ENCODE results near the gene MND1.

Gene MND1

GRCh38 chr4:153347117-153347516, 2.6 kb downstream of the MND1 start:
- no peak for DNase-seq

- no peak for DNase-seq
Observed at GRCh38 chr4:153348006-153348405, 3.5 kb downstream of the MND1 start.

- no peak for DNase-seq
Observed at GRCh38 chr4:153349206-153349805, 4.8 kb downstream of the MND1 start.

GRCh38 chr4:153362184-153362583, 17.7 kb downstream of the MND1 start:
- no peak for DNase-seq

- DNase-seq, result no peak
Observed at GRCh38 chr4:153364061-153364460, 19.6 kb downstream of the MND1 start.

- no peak for DNase-seq
Observed at GRCh38 chr4:153365003-153365402, 20.5 kb downstream of the MND1 start.

- no peak for DNase-seq
Observed at GRCh38 chr4:153366486-153366885, 22.0 kb downstream of the MND1 start.

GRCh38 chr4:153367092-153367491, 22.6 kb downstream of the MND1 start:
- no peak for DNase-seq

- no peak for DNase-seq
Observed at GRCh38 chr4:153369021-153369420, 24.5 kb downstream of the MND1 start.

- DNase-seq, result no peak
Observed at GRCh38 chr4:153371701-153372234, 27.3 kb downstream of the MND1 start.

GRCh38 chr4:153372967-153373562, 28.6 kb downstream of the MND1 start:
- no peak for DNase-seq

- no peak for DNase-seq
Observed at GRCh38 chr4:153374442-153374841, 30.0 kb downstream of the MND1 start.

GRCh38 chr4:153375303-153375702, 30.8 kb downstream of the MND1 start:
- no peak for DNase-seq

GRCh38 chr4:153383131-153383530, 38.6 kb downstream of the MND1 start:
- no peak for DNase-seq

GRCh38 chr4:153384160-153384559, 39.7 kb downstream of the MND1 start:
- DNase-seq, result no peak

- DNase-seq, result no peak
Observed at GRCh38 chr4:153385784-153386183, 41.3 kb downstream of the MND1 start.

GRCh38 chr4:153387981-153388380, 43.5 kb downstream of the MND1 start:
- no peak for DNase-seq

GRCh38 chr4:153393397-153393796, 48.9 kb downstream of the MND1 start:
- DNase-seq, result no peak

GRCh38 chr4:153394945-153395344, 50.5 kb downstream of the MND1 start:
- DNase-seq, result no peak

GRCh38 chr4:153398713-153399112, 54.2 kb downstream of the MND1 start:
- no peak for DNase-seq

GRCh38 chr4:153399358-153399757, 54.9 kb downstream of the MND1 start:
- no peak for DNase-seq

GRCh38 chr4:153401501-153401900, 57.0 kb downstream of the MND1 start:
- no peak for DNase-seq

GRCh38 chr4:153402366-153402765, 57.9 kb downstream of the MND1 start:
- DNase-seq, result no peak

GRCh38 chr4:153403726-153404125, 59.2 kb downstream of the MND1 start:
- no peak for DNase-seq

GRCh38 chr4:153407906-153408305, 63.4 kb downstream of the MND1 start:
- DNase-seq, result no peak

All from NCI-H1092 treated with DMSO at 0.1 percent for 48 hours (cell line).